Mesenchymal stem cell (in vitro differentiated cells and primary cell): ENCODE data around the gene NTRK3.

Experiments
- DNase-seq: peaks from one replicate; pipeline ENCODE4 v3.0.0-alpha.2; 2013
- H2AFZ ChIP-seq: one replicate; pipeline ENCODE4 v1.6.1; 2013; ENCODE audit warnings: low read depth, mild to moderate bottlenecking, control low read depth, inconsistent platforms, low read length, moderate library complexity
- H2AK5ac ChIP-seq: 2 replicates; pipeline ENCODE4 v1.6.1; 2013; ENCODE audit warnings: low read length, moderate library complexity, mild to moderate bottlenecking, inconsistent platforms; ENCODE audit not compliant: severe bottlenecking
- H2BK120ac ChIP-seq: one replicate; pipeline ENCODE4 v1.6.1; 2013; ENCODE audit warnings: low read depth, mild to moderate bottlenecking, inconsistent platforms, low read length, moderate library complexity
- H2BK12ac ChIP-seq, 2 experiments: one replicate each; pipeline ENCODE4 v1.6.1; 2013; ENCODE audit warnings: inconsistent platforms in 2 of 2, low read length in 2 of 2, mild to moderate bottlenecking in 2 of 2, moderate library complexity in 2 of 2, control low read depth in 1 of 2
- H2BK15ac ChIP-seq: one replicate; pipeline ENCODE4 v1.6.1; 2013; ENCODE audit warnings: mild to moderate bottlenecking, low read depth, inconsistent platforms; ENCODE audit not compliant: poor library complexity, severe bottlenecking
- H2BK5ac ChIP-seq: 2 replicates; pipeline ENCODE4 v1.6.1; 2013; ENCODE audit warnings: low read depth, mild to moderate bottlenecking, low read length, control low read depth, inconsistent platforms; ENCODE audit not compliant: poor library complexity, severe bottlenecking
- H3K14ac ChIP-seq, 2 experiments: one replicate each; pipeline ENCODE4 v1.6.1; 2013; ENCODE audit warnings: inconsistent platforms in 2 of 2, low read length in 2 of 2, control low read depth in 1 of 2, mild to moderate bottlenecking in 1 of 2, moderate library complexity in 1 of 2
- H3K18ac ChIP-seq, 2 experiments: one replicate each; pipeline ENCODE4 v1.6.1; 2013; ENCODE audit warnings: inconsistent platforms in 2 of 2, low read length in 2 of 2, control low read depth in 1 of 2, low read depth in 1 of 2, mild to moderate bottlenecking in 1 of 2
- H3K23ac ChIP-seq, 2 experiments: one replicate each; pipeline ENCODE4 v1.6.1; 2013; ENCODE audit warnings: inconsistent platforms in 2 of 2, low read length in 2 of 2, mild to moderate bottlenecking in 2 of 2, moderate library complexity in 2 of 2, control low read depth in 1 of 2
- H3K27ac ChIP-seq: 2 replicates; pipeline ENCODE4 v1.5.1; 2013; ENCODE audit warnings: mild to moderate bottlenecking, moderate library complexity, low read length, control low read depth, inconsistent platforms; ENCODE audit not compliant: poor library complexity, severe bottlenecking
- H3K27me3 ChIP-seq, 2 experiments: 2 replicates each; pipeline versions ENCODE4 v1.6.1 to v1.7.0; 2013; ENCODE audit warnings: low read length in 2 of 2, mild to moderate bottlenecking in 2 of 2, moderate library complexity in 2 of 2, control low read depth in 1 of 2, inconsistent platforms in 1 of 2; ENCODE audit not compliant: control insufficient read depth in 1 of 2, insufficient read depth in 1 of 2
- H3K36me3 ChIP-seq, 2 experiments: 2 replicates each; pipeline versions ENCODE4 v1.6.1 to v1.7.0; 2013; ENCODE audit warnings: low read length in 2 of 2, control low read depth in 1 of 2, inconsistent platforms in 1 of 2, low read depth in 1 of 2, mild to moderate bottlenecking in 1 of 2; ENCODE audit not compliant: insufficient read depth in 2 of 2, control insufficient read depth in 1 of 2
- H3K4ac ChIP-seq, 2 experiments: one replicate each; pipeline ENCODE4 v1.6.1; 2013; ENCODE audit warnings: inconsistent platforms in 2 of 2, low read length in 2 of 2, mild to moderate bottlenecking in 2 of 2, moderate library complexity in 2 of 2, control low read depth in 1 of 2, low read depth in 1 of 2
- H3K4me1 ChIP-seq: 2 replicates; pipeline ENCODE4 v1.6.1; 2013; ENCODE audit warnings: low read depth, low read length, control low read depth; ENCODE audit not compliant: control insufficient read depth, insufficient read depth
- H3K4me2 ChIP-seq: 2 replicates; pipeline ENCODE4 v1.6.1; 2013; ENCODE audit warnings: low read length, mild to moderate bottlenecking, inconsistent platforms; ENCODE audit not compliant: poor library complexity, severe bottlenecking
- H3K4me3 ChIP-seq, 2 experiments: 2 replicates each; pipeline versions ENCODE4 v1.5.1 to v1.7.0; 2013; ENCODE audit warnings: low read length in 2 of 2, mild to moderate bottlenecking in 2 of 2, control low read depth in 1 of 2, low read depth in 1 of 2; ENCODE audit not compliant: insufficient read depth in 1 of 2
- H3K79me1 ChIP-seq: replicated peaks from 2 replicates; pipeline ENCODE4 v1.6.1; 2013; ENCODE audit warnings: mild to moderate bottlenecking, control low read depth, low read length, inconsistent platforms; ENCODE audit not compliant: poor library complexity, severe bottlenecking
- H3K9ac ChIP-seq: 2 replicates; pipeline ENCODE4 v1.7.0; 2013; ENCODE audit warnings: mild to moderate bottlenecking, low read length, moderate library complexity
- H3K9me3 ChIP-seq: 2 replicates; pipeline ENCODE4 v1.7.0; 2013; ENCODE audit warnings: mild to moderate bottlenecking, low read length; ENCODE audit not compliant: control insufficient read depth
- H4K8ac ChIP-seq: one replicate; pipeline ENCODE4 v1.6.1; 2013; ENCODE audit warnings: inconsistent platforms, mild to moderate bottlenecking, low read length, moderate library complexity
- H4K91ac ChIP-seq: one replicate; pipeline ENCODE4 v1.6.1; 2013; ENCODE audit warnings: mild to moderate bottlenecking, low read length, inconsistent platforms
- WGBS: methylation state at CpG from one replicate; pipeline ENCODE4 v1.1.7; 2013; ENCODE audit warnings: mixed read lengths; 5-methylcytosine and 5-hydroxymethylcytosine counted together

Gene NTRK3

GRCh38 chr15:88147760-88148159, 108.8 kb downstream of the NTRK3 start:
- Histone ChIP-seq H3K4me1 (no peaks in the 10 kb centered on the region), H4K8ac (no peak overlapping the region)
- no peak for DNase-seq

GRCh38 chr15:88144921-88145653, 111.5 kb downstream of the NTRK3 start:
- 77% methylated on average over 7 of the region's 7 CpGs for WGBS
- H3K27me3 ChIP-seq = no peaks in the 10 kb centered on the region
- H3K18ac ChIP-seq = no peak overlapping the region
- no peak overlapping the region for H3K27ac ChIP-seq
- H2BK120ac ChIP-seq = no peak overlapping the region
- H2AFZ ChIP-seq = no peak overlapping the region
- no peak overlapping the region for H4K91ac ChIP-seq
- no peak overlapping the region for H2AK5ac ChIP-seq
- H2BK12ac ChIP-seq = no peak overlapping the region
- H3K9me3 ChIP-seq = no peaks in the 10 kb centered on the region
- no peaks in the 10 kb centered on the region for H3K4me1 ChIP-seq
- no peaks in the 10 kb centered on the region for H3K36me3 ChIP-seq
- H3K9ac ChIP-seq = no peak overlapping the region
- no peak overlapping the region for H2BK15ac ChIP-seq
- no peaks in the 10 kb centered on the region for H3K79me1 ChIP-seq
- DNase-seq = no peak
- H4K8ac ChIP-seq = no peak overlapping the region
- no peak overlapping the region for H3K14ac ChIP-seq
- no peak overlapping the region for H2BK5ac ChIP-seq
- no peak overlapping the region for H3K4ac ChIP-seq
- no peak overlapping the region for H3K23ac ChIP-seq
- no peak overlapping the region for H3K4me2 ChIP-seq
- H3K4me3 ChIP-seq = no peak overlapping the region

More at GRCh38 chr15:88147760-88148159, 108.8 kb downstream of the NTRK3 start:
- Histone ChIP-seq H2BK120ac (no peak overlapping the region), H2BK15ac (no peak overlapping the region), H3K18ac (no peak overlapping the region), H3K4ac (no peak overlapping the region), H3K23ac (no peak overlapping the region), H3K4me3 (no peak overlapping the region), H3K14ac (no peak overlapping the region), H3K36me3 (no peaks in the 10 kb centered on the region), H2BK12ac (no peak overlapping the region), H3K27me3 (peaks cover 0 to 3% of the 10 kb centered on the region in 2 experiments), H3K9ac (no peak overlapping the region), H3K27ac (no peak overlapping the region), H3K4me2 (no peak overlapping the region), H3K9me3 (no peaks in the 10 kb centered on the region), H2AK5ac (no peak overlapping the region), H2AFZ (no peak overlapping the region), H3K79me1 (no peaks in the 10 kb centered on the region), H2BK5ac (no peak overlapping the region), H4K91ac (no peak overlapping the region)
- WGBS = 83% methylated on average over 4 of the region's 4 CpGs

GRCh38 chr15:88142121-88142520, 114.4 kb downstream of the NTRK3 start:
- Histone ChIP-seq H3K27me3 (peaks cover 0 to 4% of the 10 kb centered on the region in 2 experiments), H3K79me1 (no peaks in the 10 kb centered on the region), H3K4me2 (no peak overlapping the region), H2BK15ac (no peak overlapping the region), H2BK120ac (no peak overlapping the region), H3K9me3 (no peaks in the 10 kb centered on the region), H3K18ac (no peak overlapping the region), H3K23ac (no peak overlapping the region), H2BK5ac (no peak overlapping the region), H3K4me1 (no peaks in the 10 kb centered on the region), H4K91ac (no peak overlapping the region), H2AFZ (no peak overlapping the region), H3K14ac (no peak overlapping the region), H2BK12ac (no peak overlapping the region), H3K9ac (no peak overlapping the region), H3K4me3 (no peak overlapping the region), H3K4ac (no peak overlapping the region), H2AK5ac (no peak overlapping the region), H4K8ac (no peak overlapping the region), H3K36me3 (no peaks in the 10 kb centered on the region), H3K27ac (no peak overlapping the region)
- DNase-seq = no peak
- 92% methylated on average over 6 of the region's 6 CpGs for WGBS

- no peaks in the 10 kb centered on the region for H3K9me3 ChIP-seq
- H3K9ac ChIP-seq = no peak overlapping the region
- H4K8ac ChIP-seq = no peak overlapping the region
- DNase-seq = no peak
- no peak overlapping the region for H2BK120ac ChIP-seq
- H3K23ac ChIP-seq = no peak overlapping the region
- H3K18ac ChIP-seq = no peak overlapping the region
- 95% methylated on average over 6 of the region's 6 CpGs for WGBS
- no peak overlapping the region for H2BK12ac ChIP-seq
- no peak overlapping the region for H4K91ac ChIP-seq
- no peak overlapping the region for H2BK15ac ChIP-seq
- H3K36me3 ChIP-seq = no peaks in the 10 kb centered on the region
- H3K14ac ChIP-seq = no peak overlapping the region
- H3K79me1 ChIP-seq = no peaks in the 10 kb centered on the region
- no peak overlapping the region for H3K4ac ChIP-seq
- no peaks in the 10 kb centered on the region for H3K4me1 ChIP-seq
- no peak overlapping the region for H3K4me3 ChIP-seq
- no peak overlapping the region for H2AFZ ChIP-seq
- no peak overlapping the region for H3K4me2 ChIP-seq
- no peak overlapping the region for H2BK5ac ChIP-seq
- no peak overlapping the region for H2AK5ac ChIP-seq
- no peak overlapping the region for H3K27ac ChIP-seq
- H3K27me3 ChIP-seq = peaks cover 0 to 4% of the 10 kb centered on the region in 2 experiments
Observed at GRCh38 chr15:88141269-88141889, 115.2 kb downstream of the NTRK3 start.
